HG02840 (cell line): ENCODE measurements around the gene RELA.

Experiments
- ATAC-seq: cut with Tn5 transposase; IDR thresholded peaks from one replicate; pipeline ENCODE4 v1.9.1; 2021; ENCODE audit warnings: mild to moderate bottlenecking, moderate library complexity, moderate number of reproducible peaks; ENCODE audit not compliant: unreplicated experiment, low FRiP score

The RELA gene

GRCh38 chr11:65636108-65637031, 26.3 kb downstream of the RELA start:
- ATAC-seq: no peak

- ATAC-seq: no peak
Observed at GRCh38 chr11:65634905-65635731, 27.6 kb downstream of the RELA start.

- ATAC-seq: no peak
Observed at GRCh38 chr11:65634440-65634839, 28.3 kb downstream of the RELA start.

- no peak for ATAC-seq
Observed at GRCh38 chr11:65634109-65634436, 28.6 kb downstream of the RELA start.

GRCh38 chr11:65633390-65634108, 29.2 kb downstream of the RELA start:
- ATAC-seq: no peak

- no peak for ATAC-seq
Observed at GRCh38 chr11:65630215-65630614, 32.5 kb downstream of the RELA start.

GRCh38 chr11:65629579-65629978, 33.1 kb downstream of the RELA start:
- no peak for ATAC-seq

- ATAC-seq: no peak
Observed at GRCh38 chr11:65627202-65627601, 35.5 kb downstream of the RELA start.

GRCh38 chr11:65625628-65626342, 36.9 kb downstream of the RELA start:
- no peak for ATAC-seq

GRCh38 chr11:65624931-65625627, 37.6 kb downstream of the RELA start:
- no peak for ATAC-seq

- no peak for ATAC-seq
Observed at GRCh38 chr11:65623852-65624616, 38.7 kb downstream of the RELA start.

GRCh38 chr11:65623177-65623576, 39.5 kb downstream of the RELA start:
- ATAC-seq: no peak

GRCh38 chr11:65622011-65622410, 40.7 kb downstream of the RELA start:
- no peak for ATAC-seq

GRCh38 chr11:65621460-65621859, 41.3 kb downstream of the RELA start:
- ATAC-seq: no peak

- ATAC-seq: no peak
Observed at GRCh38 chr11:65620666-65621065, 42.0 kb downstream of the RELA start.

- no peak for ATAC-seq
Observed at GRCh38 chr11:65619281-65619928, 43.3 kb downstream of the RELA start.

GRCh38 chr11:65618763-65619162, 44.0 kb downstream of the RELA start:
- no peak for ATAC-seq

- ATAC-seq: no peak
Observed at GRCh38 chr11:65617990-65618751, 44.5 kb downstream of the RELA start.
